WTC11 (cell line): Measurements from ENCODE around the gene DCHS2. TPM values are rescaled to one million over a fixed set of nuclear protein-coding genes. Genes with fewer than 3 reads are reported as not detected.

Experiments used
- ATAC-seq: fragments of 200-7000 bp; cut with Tn5 transposase; 2 replicates; pipeline ENCODE4 v1.10.0; 2021; ENCODE audit warnings: mild to moderate bottlenecking, moderate library complexity
- CTCF ChIA-PET: fragments of 300-600 bp; sonication (Branson Sonifier 250); formaldehyde crosslinking; loops from one replicate; lab custom pipeline; 2021; ENCODE audit warnings: antibody characterized with exemption; lab: Charles Lee
- POLR2A ChIA-PET: fragments of 350-600 bp; sonication (Branson Sonifier 250); formaldehyde crosslinking; loops from one replicate; lab custom pipeline; 2021; ENCODE audit warnings: antibody characterized with exemption; lab: Charles Lee
- DNase-seq: peaks from one replicate; pipeline ENCODE4 v3.0.0; 2021; ENCODE audit warnings: low spot score
- H3K27ac Mint-ChIP-seq: 2 replicates; pipeline ENCODE4 v1.8.0; 2021; ENCODE audit warnings: mixed read lengths
- H3K27me3 Mint-ChIP-seq: 2 replicates; pipeline ENCODE4 v1.8.0; 2021; ENCODE audit warnings: low read depth, mild to moderate bottlenecking, moderate library complexity, mixed read lengths
- H3K36me3 Mint-ChIP-seq: 2 replicates; pipeline ENCODE4 v1.8.0; 2021; ENCODE audit warnings: mixed read lengths
- H3K4me1 Mint-ChIP-seq: 2 replicates; pipeline ENCODE4 v1.8.0; 2022; ENCODE audit warnings: mixed read lengths
- H3K4me3 Mint-ChIP-seq: 2 replicates; pipeline ENCODE4 v1.8.0; 2021; ENCODE audit warnings: mild to moderate bottlenecking, moderate library complexity, mixed read lengths
- H3K9me3 Mint-ChIP-seq: 2 replicates; pipeline ENCODE4 v1.8.0; 2021; ENCODE audit warnings: mixed read lengths
- CREM ChIP-seq: sonication (generic); formaldehyde crosslinking; IDR thresholded peaks from 2 replicates; pipeline ENCODE4 v1.8.1; 2022; ENCODE audit warnings: mild to moderate bottlenecking, missing genetic modification reagents, moderate library complexity
- ELF4 ChIP-seq: sonication (generic); formaldehyde crosslinking; IDR thresholded peaks from 2 replicates; pipeline ENCODE4 v1.8.1; 2022; ENCODE audit warnings: low read depth, mild to moderate bottlenecking, moderate library complexity, missing genetic modification reagents
- EMX1 ChIP-seq: fragments of 250-450 bp; sonication (Bioruptor Pico); IDR thresholded peaks from 2 replicates; pipeline ENCODE4 v1.8.0; 2021; ENCODE audit warnings: mild to moderate bottlenecking
- FOXK1 ChIP-seq: sonication (generic); formaldehyde crosslinking; IDR thresholded peaks from 2 replicates; pipeline ENCODE4 v1.8.0; 2022; ENCODE audit warnings: mild to moderate bottlenecking, moderate library complexity, missing genetic modification reagents
- FOXP1 ChIP-seq: sonication (generic); formaldehyde crosslinking; IDR thresholded peaks from 2 replicates; pipeline ENCODE4 v1.8.0; 2022; ENCODE audit warnings: missing genetic modification reagents, mild to moderate bottlenecking, moderate library complexity, borderline replicate concordance
- KAT7 ChIP-seq: sonication (generic); formaldehyde crosslinking; IDR thresholded peaks from 2 replicates; pipeline ENCODE4 v1.8.1; 2023; ENCODE audit warnings: missing genetic modification reagents, mild to moderate bottlenecking, borderline replicate concordance
- MXD4 ChIP-seq: fragments of 250-450 bp; sonication (Bioruptor Pico); IDR thresholded peaks from 2 replicates; pipeline ENCODE4 v1.8.0; 2021; ENCODE audit warnings: mild to moderate bottlenecking, moderate library complexity, borderline replicate concordance
- NFE2L1 ChIP-seq: sonication (generic); formaldehyde crosslinking; IDR thresholded peaks from 2 replicates; pipeline ENCODE4 v1.8.1; 2023; ENCODE audit warnings: missing genetic modification reagents
- NR3C1 ChIP-seq: sonication (generic); formaldehyde crosslinking; conservative IDR thresholded peaks from 2 replicates; pipeline ENCODE4 v1.8.1; 2023; ENCODE audit warnings: low read depth, mild to moderate bottlenecking, missing genetic modification reagents
- RELA ChIP-seq: sonication (generic); formaldehyde crosslinking; IDR thresholded peaks from 2 replicates; pipeline ENCODE4 v1.8.1; 2022; ENCODE audit warnings: missing genetic modification reagents, mild to moderate bottlenecking, borderline replicate concordance
- RORB ChIP-seq: fragments of 250-450 bp; sonication (Bioruptor Pico); IDR thresholded peaks from 2 replicates; pipeline ENCODE4 v1.9.0; 2021; ENCODE audit warnings: mild to moderate bottlenecking
- SMAD4 ChIP-seq: sonication (generic); formaldehyde crosslinking; IDR thresholded peaks from 2 replicates; pipeline ENCODE4 v1.8.0; 2022; ENCODE audit warnings: mild to moderate bottlenecking, missing genetic modification reagents
- TEAD1 ChIP-seq: sonication (generic); formaldehyde crosslinking; IDR thresholded peaks from 2 replicates; pipeline ENCODE4 v1.8.0; 2022; ENCODE audit warnings: mild to moderate bottlenecking, missing genetic modification reagents
- TEAD4 ChIP-seq: sonication (generic); formaldehyde crosslinking; IDR thresholded peaks from 2 replicates; pipeline ENCODE4 v1.8.0; 2022; ENCODE audit warnings: mild to moderate bottlenecking, missing genetic modification reagents
- ZNF416 ChIP-seq: fragments of 250-450 bp; sonication (Bioruptor Pico); IDR thresholded peaks from 2 replicates; pipeline ENCODE4 v1.9.0; 2021; ENCODE audit warnings: mild to moderate bottlenecking, inconsistent platforms
- total RNA-seq: library from RNA; stranded (reverse); gene quantifications from 3 replicates; pipeline ENCODE4 v1.2.3, GENCODE V29; 2021
- TF ChIP-seq, protein P1 (sequence below): sonication (generic); formaldehyde crosslinking; IDR thresholded peaks from 2 replicates; pipeline ENCODE4 v1.8.0; 2023; ENCODE audit warnings: mild to moderate bottlenecking, missing genetic modification reagents
- TF ChIP-seq, protein P2 (sequence below): sonication (generic); formaldehyde crosslinking; IDR thresholded peaks from 2 replicates; pipeline ENCODE4 v1.8.1; 2023; ENCODE audit warnings: mild to moderate bottlenecking, missing genetic modification reagents, moderate library complexity
- TF ChIP-seq, protein P3 (sequence below): sonication (generic); formaldehyde crosslinking; IDR thresholded peaks from 2 replicates; pipeline ENCODE4 v1.8.0; 2023; ENCODE audit warnings: missing genetic modification reagents, mild to moderate bottlenecking, borderline replicate concordance
- TF ChIP-seq, protein P4 (sequence below): sonication (generic); formaldehyde crosslinking; conservative IDR thresholded peaks from 2 replicates; pipeline ENCODE4 v1.8.1; 2022; ENCODE audit warnings: mild to moderate bottlenecking, missing genetic modification reagents
- TF ChIP-seq, protein P5 (sequence below): fragments of 200-600 bp; IDR thresholded peaks from 2 replicates; pipeline ENCODE4 v1.8.0; 2022; ENCODE audit warnings: antibody characterized with exemption

Gene DCHS2
- total RNA-seq, 1 experiment from 2014 or later = 1.3 TPM

DNA sequence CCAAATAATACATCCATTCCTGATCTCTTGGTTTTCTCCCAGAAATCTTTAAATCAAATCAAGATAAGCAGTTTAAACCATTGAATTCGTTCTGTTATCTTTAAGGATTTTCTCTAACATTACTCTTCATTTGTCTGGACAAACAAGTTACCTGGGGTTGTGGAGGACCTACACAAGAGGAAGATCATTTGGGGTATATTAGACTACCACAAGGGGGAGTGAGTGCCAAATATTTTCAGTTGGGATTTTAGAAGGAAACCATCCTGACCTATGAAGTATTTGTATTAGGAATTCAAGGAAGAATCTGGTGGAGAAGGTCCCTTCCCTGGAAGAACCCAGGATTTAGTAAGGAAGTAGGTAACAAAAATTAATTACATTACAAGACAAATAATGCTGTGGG is 12.0 kb upstream of the DCHS2 start (continued):
- TF ChIP-seq, protein P1, sequence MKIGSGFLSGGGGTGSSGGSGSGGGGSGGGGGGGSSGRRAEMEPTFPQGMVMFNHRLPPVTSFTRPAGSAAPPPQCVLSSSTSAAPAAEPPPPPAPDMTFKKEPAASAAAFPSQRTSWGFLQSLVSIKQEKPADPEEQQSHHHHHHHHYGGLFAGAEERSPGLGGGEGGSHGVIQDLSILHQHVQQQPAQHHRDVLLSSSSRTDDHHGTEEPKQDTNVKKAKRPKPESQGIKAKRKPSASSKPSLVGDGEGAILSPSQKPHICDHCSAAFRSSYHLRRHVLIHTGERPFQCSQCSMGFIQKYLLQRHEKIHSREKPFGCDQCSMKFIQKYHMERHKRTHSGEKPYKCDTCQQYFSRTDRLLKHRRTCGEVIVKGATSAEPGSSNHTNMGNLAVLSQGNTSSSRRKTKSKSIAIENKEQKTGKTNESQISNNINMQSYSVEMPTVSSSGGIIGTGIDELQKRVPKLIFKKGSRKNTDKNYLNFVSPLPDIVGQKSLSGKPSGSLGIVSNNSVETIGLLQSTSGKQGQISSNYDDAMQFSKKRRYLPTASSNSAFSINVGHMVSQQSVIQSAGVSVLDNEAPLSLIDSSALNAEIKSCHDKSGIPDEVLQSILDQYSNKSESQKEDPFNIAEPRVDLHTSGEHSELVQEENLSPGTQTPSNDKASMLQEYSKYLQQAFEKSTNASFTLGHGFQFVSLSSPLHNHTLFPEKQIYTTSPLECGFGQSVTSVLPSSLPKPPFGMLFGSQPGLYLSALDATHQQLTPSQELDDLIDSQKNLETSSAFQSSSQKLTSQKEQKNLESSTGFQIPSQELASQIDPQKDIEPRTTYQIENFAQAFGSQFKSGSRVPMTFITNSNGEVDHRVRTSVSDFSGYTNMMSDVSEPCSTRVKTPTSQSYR = no peak
- TF ChIP-seq TEAD4 (CRISPR knock-in tag) (no peak), FOXK1 (CRISPR knock-in tag) (no peak), RELA (CRISPR knock-in tag) (no peak), ELF4 (CRISPR knock-in tag) (no peak)
- TF ChIP-seq, all 79 proteins: peak for 0

DNA sequence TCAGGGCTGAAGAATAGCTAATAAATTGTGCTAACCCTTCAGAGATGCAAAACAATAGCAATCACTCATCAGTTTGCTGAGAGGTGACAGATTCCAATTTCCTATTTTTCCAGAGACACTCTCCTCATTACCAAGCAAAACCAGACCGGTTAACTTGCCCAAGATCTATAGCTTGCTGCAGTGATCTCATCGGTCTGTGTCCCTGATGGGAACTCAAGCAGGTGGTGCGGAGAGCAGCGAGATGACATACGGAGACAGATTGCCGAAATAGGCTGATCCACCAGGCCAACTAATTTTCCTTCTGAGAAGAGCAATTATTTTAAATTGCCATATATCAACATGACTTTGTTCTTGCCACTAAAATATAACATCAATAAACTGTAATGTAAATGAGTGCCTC is 10.5 kb upstream of the DCHS2 start:
- H3K4me3 Mint-ChIP-seq = no peak overlapping the region

More for the DNA sequence above, 10.5 kb upstream of the DCHS2 start:
- Mint-ChIP-seq H3K27ac (no peak overlapping the region), H3K36me3 (no peaks in the 10 kb centered on the region), H3K27me3 (no peaks in the 10 kb centered on the region; the same call in 1 of the 2 replicates), H3K9me3 (no peaks in the 10 kb centered on the region), H3K4me1 (peaks cover 8% of the 10 kb centered on the region)
- DNase-seq (no peak), ATAC-seq (no peak)
- ChIA-PET CTCF (interaction anchor here (0.8 to 1.8 kb wide), 3 partner anchors 14 to 711 kb away, joined by 3 to 5 read pairs (median 3); no protein-coding TSS in a partner anchor), POLR2A (no interaction called here)
- TF ChIP-seq NR3C1 (CRISPR knock-in tag) = no peak
- no peak for TF ChIP-seq FOXP1 (CRISPR knock-in tag)
- no peak for TF ChIP-seq ZNF416 (CRISPR knock-in tag)
- TF ChIP-seq KAT7 (CRISPR knock-in tag) = no peak
- TF ChIP-seq FOXK1 (CRISPR knock-in tag) = no peak
- no peak for TF ChIP-seq NFE2L1 (CRISPR knock-in tag)
- TF ChIP-seq CREM (CRISPR knock-in tag) = no peak
- no peak for TF ChIP-seq EMX1 (CRISPR knock-in tag)
- TF ChIP-seq, protein P2, sequence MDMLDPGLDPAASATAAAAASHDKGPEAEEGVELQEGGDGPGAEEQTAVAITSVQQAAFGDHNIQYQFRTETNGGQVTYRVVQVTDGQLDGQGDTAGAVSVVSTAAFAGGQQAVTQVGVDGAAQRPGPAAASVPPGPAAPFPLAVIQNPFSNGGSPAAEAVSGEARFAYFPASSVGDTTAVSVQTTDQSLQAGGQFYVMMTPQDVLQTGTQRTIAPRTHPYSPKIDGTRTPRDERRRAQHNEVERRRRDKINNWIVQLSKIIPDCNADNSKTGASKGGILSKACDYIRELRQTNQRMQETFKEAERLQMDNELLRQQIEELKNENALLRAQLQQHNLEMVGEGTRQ = no peak
- no peak for TF ChIP-seq TEAD1 (CRISPR knock-in tag)
- TF ChIP-seq SMAD4 = no peak
- no peak for TF ChIP-seq RORB
- no peak for TF ChIP-seq MXD4
- TF ChIP-seq, protein P3, sequence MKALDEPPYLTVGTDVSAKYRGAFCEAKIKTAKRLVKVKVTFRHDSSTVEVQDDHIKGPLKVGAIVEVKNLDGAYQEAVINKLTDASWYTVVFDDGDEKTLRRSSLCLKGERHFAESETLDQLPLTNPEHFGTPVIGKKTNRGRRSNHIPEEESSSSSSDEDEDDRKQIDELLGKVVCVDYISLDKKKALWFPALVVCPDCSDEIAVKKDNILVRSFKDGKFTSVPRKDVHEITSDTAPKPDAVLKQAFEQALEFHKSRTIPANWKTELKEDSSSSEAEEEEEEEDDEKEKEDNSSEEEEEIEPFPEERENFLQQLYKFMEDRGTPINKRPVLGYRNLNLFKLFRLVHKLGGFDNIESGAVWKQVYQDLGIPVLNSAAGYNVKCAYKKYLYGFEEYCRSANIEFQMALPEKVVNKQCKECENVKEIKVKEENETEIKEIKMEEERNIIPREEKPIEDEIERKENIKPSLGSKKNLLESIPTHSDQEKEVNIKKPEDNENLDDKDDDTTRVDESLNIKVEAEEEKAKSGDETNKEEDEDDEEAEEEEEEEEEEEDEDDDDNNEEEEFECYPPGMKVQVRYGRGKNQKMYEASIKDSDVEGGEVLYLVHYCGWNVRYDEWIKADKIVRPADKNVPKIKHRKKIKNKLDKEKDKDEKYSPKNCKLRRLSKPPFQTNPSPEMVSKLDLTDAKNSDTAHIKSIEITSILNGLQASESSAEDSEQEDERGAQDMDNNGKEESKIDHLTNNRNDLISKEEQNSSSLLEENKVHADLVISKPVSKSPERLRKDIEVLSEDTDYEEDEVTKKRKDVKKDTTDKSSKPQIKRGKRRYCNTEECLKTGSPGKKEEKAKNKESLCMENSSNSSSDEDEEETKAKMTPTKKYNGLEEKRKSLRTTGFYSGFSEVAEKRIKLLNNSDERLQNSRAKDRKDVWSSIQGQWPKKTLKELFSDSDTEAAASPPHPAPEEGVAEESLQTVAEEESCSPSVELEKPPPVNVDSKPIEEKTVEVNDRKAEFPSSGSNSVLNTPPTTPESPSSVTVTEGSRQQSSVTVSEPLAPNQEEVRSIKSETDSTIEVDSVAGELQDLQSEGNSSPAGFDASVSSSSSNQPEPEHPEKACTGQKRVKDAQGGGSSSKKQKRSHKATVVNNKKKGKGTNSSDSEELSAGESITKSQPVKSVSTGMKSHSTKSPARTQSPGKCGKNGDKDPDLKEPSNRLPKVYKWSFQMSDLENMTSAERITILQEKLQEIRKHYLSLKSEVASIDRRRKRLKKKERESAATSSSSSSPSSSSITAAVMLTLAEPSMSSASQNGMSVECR = no peak
- TF ChIP-seq, protein P4, sequence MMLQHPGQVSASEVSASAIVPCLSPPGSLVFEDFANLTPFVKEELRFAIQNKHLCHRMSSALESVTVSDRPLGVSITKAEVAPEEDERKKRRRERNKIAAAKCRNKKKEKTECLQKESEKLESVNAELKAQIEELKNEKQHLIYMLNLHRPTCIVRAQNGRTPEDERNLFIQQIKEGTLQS (CRISPR knock-in tag) = no peak
- no peak for TF ChIP-seq TEAD4 (CRISPR knock-in tag)
- TF ChIP-seq, protein P5, sequence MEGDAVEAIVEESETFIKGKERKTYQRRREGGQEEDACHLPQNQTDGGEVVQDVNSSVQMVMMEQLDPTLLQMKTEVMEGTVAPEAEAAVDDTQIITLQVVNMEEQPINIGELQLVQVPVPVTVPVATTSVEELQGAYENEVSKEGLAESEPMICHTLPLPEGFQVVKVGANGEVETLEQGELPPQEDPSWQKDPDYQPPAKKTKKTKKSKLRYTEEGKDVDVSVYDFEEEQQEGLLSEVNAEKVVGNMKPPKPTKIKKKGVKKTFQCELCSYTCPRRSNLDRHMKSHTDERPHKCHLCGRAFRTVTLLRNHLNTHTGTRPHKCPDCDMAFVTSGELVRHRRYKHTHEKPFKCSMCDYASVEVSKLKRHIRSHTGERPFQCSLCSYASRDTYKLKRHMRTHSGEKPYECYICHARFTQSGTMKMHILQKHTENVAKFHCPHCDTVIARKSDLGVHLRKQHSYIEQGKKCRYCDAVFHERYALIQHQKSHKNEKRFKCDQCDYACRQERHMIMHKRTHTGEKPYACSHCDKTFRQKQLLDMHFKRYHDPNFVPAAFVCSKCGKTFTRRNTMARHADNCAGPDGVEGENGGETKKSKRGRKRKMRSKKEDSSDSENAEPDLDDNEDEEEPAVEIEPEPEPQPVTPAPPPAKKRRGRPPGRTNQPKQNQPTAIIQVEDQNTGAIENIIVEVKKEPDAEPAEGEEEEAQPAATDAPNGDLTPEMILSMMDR = no peak
